WTC11 (cell line): ENCODE measurements around the gene CEP126. TPM values are rescaled to one million over a fixed set of nuclear protein-coding genes. Genes with fewer than 3 reads are reported as not detected.

ENCODE experiments used
- ATAC-seq: fragments of 200-7000 bp; cut with Tn5 transposase; 2 replicates; pipeline ENCODE4 v1.10.0; 2021; ENCODE audit warnings: mild to moderate bottlenecking, moderate library complexity
- CTCF ChIA-PET: fragments of 300-600 bp; sonication (Branson Sonifier 250); formaldehyde crosslinking; loops from one replicate; lab custom pipeline; 2021; ENCODE audit warnings: antibody characterized with exemption; lab: Charles Lee
- POLR2A ChIA-PET: fragments of 350-600 bp; sonication (Branson Sonifier 250); formaldehyde crosslinking; loops from one replicate; lab custom pipeline; 2021; ENCODE audit warnings: antibody characterized with exemption; lab: Charles Lee
- DNase-seq: peaks from one replicate; pipeline ENCODE4 v3.0.0; 2021; ENCODE audit warnings: low spot score
- H3K27ac Mint-ChIP-seq: 2 replicates; pipeline ENCODE4 v1.8.0; 2021; ENCODE audit warnings: mixed read lengths
- H3K27me3 Mint-ChIP-seq: 2 replicates; pipeline ENCODE4 v1.8.0; 2021; ENCODE audit warnings: low read depth, mild to moderate bottlenecking, moderate library complexity, mixed read lengths
- H3K36me3 Mint-ChIP-seq: 2 replicates; pipeline ENCODE4 v1.8.0; 2021; ENCODE audit warnings: mixed read lengths
- H3K4me1 Mint-ChIP-seq: 2 replicates; pipeline ENCODE4 v1.8.0; 2022; ENCODE audit warnings: mixed read lengths
- H3K4me3 Mint-ChIP-seq: 2 replicates; pipeline ENCODE4 v1.8.0; 2021; ENCODE audit warnings: mild to moderate bottlenecking, moderate library complexity, mixed read lengths
- H3K9me3 Mint-ChIP-seq: 2 replicates; pipeline ENCODE4 v1.8.0; 2021; ENCODE audit warnings: mixed read lengths
- ETV6 ChIP-seq: sonication (generic); formaldehyde crosslinking; IDR thresholded peaks from 2 replicates; pipeline ENCODE4 v1.8.1; 2022; ENCODE audit warnings: mild to moderate bottlenecking, missing genetic modification reagents
- GRHL2 ChIP-seq: fragments of 250-450 bp; sonication (Bioruptor Pico); IDR thresholded peaks from 2 replicates; pipeline ENCODE4 v1.8.0; 2022; ENCODE audit warnings: mild to moderate bottlenecking, moderate library complexity; ENCODE audit not compliant: insufficient replicate concordance, severe bottlenecking
- NR1H2 ChIP-seq: sonication (generic); formaldehyde crosslinking; IDR thresholded peaks from 2 replicates; pipeline ENCODE4 v1.9.0; 2021; ENCODE audit warnings: mild to moderate bottlenecking, moderate library complexity, missing genetic modification reagents
- NR3C1 ChIP-seq: sonication (generic); formaldehyde crosslinking; conservative IDR thresholded peaks from 2 replicates; pipeline ENCODE4 v1.8.1; 2023; ENCODE audit warnings: low read depth, mild to moderate bottlenecking, missing genetic modification reagents
- TCF7 ChIP-seq: sonication (generic); formaldehyde crosslinking; IDR thresholded peaks from 2 replicates; pipeline ENCODE4 v1.8.0; 2022; ENCODE audit warnings: mild to moderate bottlenecking, low read depth, missing genetic modification reagents, moderate library complexity
- TEAD1 ChIP-seq: sonication (generic); formaldehyde crosslinking; IDR thresholded peaks from 2 replicates; pipeline ENCODE4 v1.8.0; 2022; ENCODE audit warnings: mild to moderate bottlenecking, missing genetic modification reagents
- ZNF423 ChIP-seq: fragments of 250-450 bp; sonication (Bioruptor Pico); IDR thresholded peaks from 2 replicates; pipeline ENCODE4 v2.1.2; 2022; ENCODE audit warnings: mild to moderate bottlenecking, moderate library complexity
- ZNF671 ChIP-seq: fragments of 250-450 bp; sonication (Bioruptor Pico); IDR thresholded peaks from 2 replicates; pipeline ENCODE4 v1.8.0; 2021; ENCODE audit warnings: mild to moderate bottlenecking
- total RNA-seq: library from RNA; stranded (reverse); gene quantifications from 3 replicates; pipeline ENCODE4 v1.2.3, GENCODE V29; 2021
- TF ChIP-seq, protein P1 (sequence below): sonication (generic); formaldehyde crosslinking; IDR thresholded peaks from 2 replicates; pipeline ENCODE4 v1.8.1; 2022; ENCODE audit warnings: mild to moderate bottlenecking, moderate library complexity, missing genetic modification reagents
- TF ChIP-seq, protein P2 (sequence below): sonication (generic); formaldehyde crosslinking; conservative IDR thresholded peaks from 2 replicates; pipeline ENCODE4 v1.8.1; 2022; ENCODE audit warnings: mild to moderate bottlenecking, missing genetic modification reagents
- TF ChIP-seq, protein P3 (sequence below): sonication (generic); formaldehyde crosslinking; IDR thresholded peaks from 2 replicates; pipeline ENCODE4 v1.8.0; 2023; ENCODE audit warnings: missing genetic modification reagents
- TF ChIP-seq, protein P4 (sequence below): sonication (generic); formaldehyde crosslinking; conservative IDR thresholded peaks from 2 replicates; pipeline ENCODE4 v1.8.1; 2023; ENCODE audit warnings: mild to moderate bottlenecking, low read depth, missing genetic modification reagents, moderate library complexity
- TF ChIP-seq, protein P5 (sequence below): sonication (generic); formaldehyde crosslinking; IDR thresholded peaks from 2 replicates; pipeline ENCODE4 v1.8.1; 2023; ENCODE audit warnings: mild to moderate bottlenecking, missing genetic modification reagents, moderate library complexity
- TF ChIP-seq, protein P6 (sequence below): fragments of 250-450 bp; sonication (Bioruptor Pico); IDR thresholded peaks from 2 replicates; pipeline ENCODE4 v1.9.0; 2021; ENCODE audit warnings: moderate library complexity, mild to moderate bottlenecking, inconsistent platforms, borderline replicate concordance
- TF ChIP-seq, protein P7 (sequence below): sonication (generic); formaldehyde crosslinking; IDR thresholded peaks from 2 replicates; pipeline ENCODE4 v1.8.0; 2023; ENCODE audit warnings: missing genetic modification reagents, mild to moderate bottlenecking, borderline replicate concordance
- TF ChIP-seq, protein P8 (sequence below): sonication (generic); formaldehyde crosslinking; IDR thresholded peaks from 2 replicates; pipeline ENCODE4 v1.8.1; 2023; ENCODE audit warnings: mild to moderate bottlenecking, moderate library complexity, missing genetic modification reagents
- TF ChIP-seq, protein P9 (sequence below): sonication (generic); formaldehyde crosslinking; IDR thresholded peaks from 2 replicates; pipeline ENCODE4 v1.8.0; 2022; ENCODE audit warnings: mild to moderate bottlenecking, missing genetic modification reagents
- TF ChIP-seq, protein P10 (sequence below): sonication (generic); formaldehyde crosslinking; IDR thresholded peaks from 2 replicates; pipeline ENCODE4 v1.8.1; 2023; ENCODE audit warnings: mild to moderate bottlenecking, missing genetic modification reagents, borderline replicate concordance

The CEP126 gene
- total RNA-seq, 1 experiment from 2014 or later: 2.4 TPM

DNA sequence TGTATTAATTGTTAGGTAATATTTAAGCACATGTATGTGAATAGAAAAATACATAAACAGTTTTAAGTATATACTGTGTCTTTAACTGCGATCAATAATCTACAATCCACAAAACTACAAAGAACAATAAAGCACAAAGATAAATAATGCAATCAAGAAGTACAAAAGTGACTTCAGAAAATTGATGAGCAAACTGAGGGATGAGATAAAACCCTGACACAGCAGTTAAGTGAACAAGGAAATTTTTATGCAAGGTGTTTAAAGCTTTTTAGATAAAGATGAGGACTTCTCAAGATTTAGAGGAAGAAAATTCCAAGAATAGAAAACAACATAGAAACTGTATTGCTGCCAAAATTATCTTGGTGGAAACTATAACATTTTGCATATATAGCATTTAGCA lies 60.0 kb downstream of the CEP126 start:
- TF ChIP-seq NR3C1 (CRISPR knock-in tag) (no peak), TCF7 (no peak), TEAD1 (CRISPR knock-in tag) (no peak), ZNF671 (CRISPR knock-in tag) (no peak), ZNF423 (CRISPR knock-in tag) (no peak), ETV6 (CRISPR knock-in tag) (no peak), NR1H2 (CRISPR knock-in tag) (no peak), GRHL2 (CRISPR knock-in tag) (no peak)
- TF ChIP-seq, protein P1, sequence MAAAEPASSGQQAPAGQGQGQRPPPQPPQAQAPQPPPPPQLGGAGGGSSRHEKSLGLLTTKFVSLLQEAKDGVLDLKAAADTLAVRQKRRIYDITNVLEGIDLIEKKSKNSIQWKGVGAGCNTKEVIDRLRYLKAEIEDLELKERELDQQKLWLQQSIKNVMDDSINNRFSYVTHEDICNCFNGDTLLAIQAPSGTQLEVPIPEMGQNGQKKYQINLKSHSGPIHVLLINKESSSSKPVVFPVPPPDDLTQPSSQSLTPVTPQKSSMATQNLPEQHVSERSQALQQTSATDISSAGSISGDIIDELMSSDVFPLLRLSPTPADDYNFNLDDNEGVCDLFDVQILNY (CRISPR knock-in tag): no peak
- TF ChIP-seq, protein P2, sequence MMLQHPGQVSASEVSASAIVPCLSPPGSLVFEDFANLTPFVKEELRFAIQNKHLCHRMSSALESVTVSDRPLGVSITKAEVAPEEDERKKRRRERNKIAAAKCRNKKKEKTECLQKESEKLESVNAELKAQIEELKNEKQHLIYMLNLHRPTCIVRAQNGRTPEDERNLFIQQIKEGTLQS (CRISPR knock-in tag): no peak
- TF ChIP-seq, protein P3, sequence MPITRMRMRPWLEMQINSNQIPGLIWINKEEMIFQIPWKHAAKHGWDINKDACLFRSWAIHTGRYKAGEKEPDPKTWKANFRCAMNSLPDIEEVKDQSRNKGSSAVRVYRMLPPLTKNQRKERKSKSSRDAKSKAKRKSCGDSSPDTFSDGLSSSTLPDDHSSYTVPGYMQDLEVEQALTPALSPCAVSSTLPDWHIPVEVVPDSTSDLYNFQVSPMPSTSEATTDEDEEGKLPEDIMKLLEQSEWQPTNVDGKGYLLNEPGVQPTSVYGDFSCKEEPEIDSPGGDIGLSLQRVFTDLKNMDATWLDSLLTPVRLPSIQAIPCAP: no peak
- TF ChIP-seq, protein P4, sequence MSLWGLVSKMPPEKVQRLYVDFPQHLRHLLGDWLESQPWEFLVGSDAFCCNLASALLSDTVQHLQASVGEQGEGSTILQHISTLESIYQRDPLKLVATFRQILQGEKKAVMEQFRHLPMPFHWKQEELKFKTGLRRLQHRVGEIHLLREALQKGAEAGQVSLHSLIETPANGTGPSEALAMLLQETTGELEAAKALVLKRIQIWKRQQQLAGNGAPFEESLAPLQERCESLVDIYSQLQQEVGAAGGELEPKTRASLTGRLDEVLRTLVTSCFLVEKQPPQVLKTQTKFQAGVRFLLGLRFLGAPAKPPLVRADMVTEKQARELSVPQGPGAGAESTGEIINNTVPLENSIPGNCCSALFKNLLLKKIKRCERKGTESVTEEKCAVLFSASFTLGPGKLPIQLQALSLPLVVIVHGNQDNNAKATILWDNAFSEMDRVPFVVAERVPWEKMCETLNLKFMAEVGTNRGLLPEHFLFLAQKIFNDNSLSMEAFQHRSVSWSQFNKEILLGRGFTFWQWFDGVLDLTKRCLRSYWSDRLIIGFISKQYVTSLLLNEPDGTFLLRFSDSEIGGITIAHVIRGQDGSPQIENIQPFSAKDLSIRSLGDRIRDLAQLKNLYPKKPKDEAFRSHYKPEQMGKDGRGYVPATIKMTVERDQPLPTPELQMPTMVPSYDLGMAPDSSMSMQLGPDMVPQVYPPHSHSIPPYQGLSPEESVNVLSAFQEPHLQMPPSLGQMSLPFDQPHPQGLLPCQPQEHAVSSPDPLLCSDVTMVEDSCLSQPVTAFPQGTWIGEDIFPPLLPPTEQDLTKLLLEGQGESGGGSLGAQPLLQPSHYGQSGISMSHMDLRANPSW (CRISPR knock-in tag): no peak
- TF ChIP-seq, protein P5, sequence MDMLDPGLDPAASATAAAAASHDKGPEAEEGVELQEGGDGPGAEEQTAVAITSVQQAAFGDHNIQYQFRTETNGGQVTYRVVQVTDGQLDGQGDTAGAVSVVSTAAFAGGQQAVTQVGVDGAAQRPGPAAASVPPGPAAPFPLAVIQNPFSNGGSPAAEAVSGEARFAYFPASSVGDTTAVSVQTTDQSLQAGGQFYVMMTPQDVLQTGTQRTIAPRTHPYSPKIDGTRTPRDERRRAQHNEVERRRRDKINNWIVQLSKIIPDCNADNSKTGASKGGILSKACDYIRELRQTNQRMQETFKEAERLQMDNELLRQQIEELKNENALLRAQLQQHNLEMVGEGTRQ (CRISPR knock-in tag): no peak
- TF ChIP-seq, protein P6, sequence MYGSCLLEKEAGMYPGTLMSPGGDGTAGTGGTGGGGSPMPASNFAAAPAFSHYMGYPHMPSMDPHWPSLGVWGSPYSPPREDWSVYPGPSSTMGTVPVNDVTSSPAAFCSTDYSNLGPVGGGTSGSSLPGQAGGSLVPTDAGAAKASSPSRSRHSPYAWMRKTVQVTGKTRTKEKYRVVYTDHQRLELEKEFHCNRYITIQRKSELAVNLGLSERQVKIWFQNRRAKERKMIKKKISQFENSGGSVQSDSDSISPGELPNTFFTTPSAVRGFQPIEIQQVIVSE (CRISPR knock-in tag): no peak
- TF ChIP-seq, protein P7, sequence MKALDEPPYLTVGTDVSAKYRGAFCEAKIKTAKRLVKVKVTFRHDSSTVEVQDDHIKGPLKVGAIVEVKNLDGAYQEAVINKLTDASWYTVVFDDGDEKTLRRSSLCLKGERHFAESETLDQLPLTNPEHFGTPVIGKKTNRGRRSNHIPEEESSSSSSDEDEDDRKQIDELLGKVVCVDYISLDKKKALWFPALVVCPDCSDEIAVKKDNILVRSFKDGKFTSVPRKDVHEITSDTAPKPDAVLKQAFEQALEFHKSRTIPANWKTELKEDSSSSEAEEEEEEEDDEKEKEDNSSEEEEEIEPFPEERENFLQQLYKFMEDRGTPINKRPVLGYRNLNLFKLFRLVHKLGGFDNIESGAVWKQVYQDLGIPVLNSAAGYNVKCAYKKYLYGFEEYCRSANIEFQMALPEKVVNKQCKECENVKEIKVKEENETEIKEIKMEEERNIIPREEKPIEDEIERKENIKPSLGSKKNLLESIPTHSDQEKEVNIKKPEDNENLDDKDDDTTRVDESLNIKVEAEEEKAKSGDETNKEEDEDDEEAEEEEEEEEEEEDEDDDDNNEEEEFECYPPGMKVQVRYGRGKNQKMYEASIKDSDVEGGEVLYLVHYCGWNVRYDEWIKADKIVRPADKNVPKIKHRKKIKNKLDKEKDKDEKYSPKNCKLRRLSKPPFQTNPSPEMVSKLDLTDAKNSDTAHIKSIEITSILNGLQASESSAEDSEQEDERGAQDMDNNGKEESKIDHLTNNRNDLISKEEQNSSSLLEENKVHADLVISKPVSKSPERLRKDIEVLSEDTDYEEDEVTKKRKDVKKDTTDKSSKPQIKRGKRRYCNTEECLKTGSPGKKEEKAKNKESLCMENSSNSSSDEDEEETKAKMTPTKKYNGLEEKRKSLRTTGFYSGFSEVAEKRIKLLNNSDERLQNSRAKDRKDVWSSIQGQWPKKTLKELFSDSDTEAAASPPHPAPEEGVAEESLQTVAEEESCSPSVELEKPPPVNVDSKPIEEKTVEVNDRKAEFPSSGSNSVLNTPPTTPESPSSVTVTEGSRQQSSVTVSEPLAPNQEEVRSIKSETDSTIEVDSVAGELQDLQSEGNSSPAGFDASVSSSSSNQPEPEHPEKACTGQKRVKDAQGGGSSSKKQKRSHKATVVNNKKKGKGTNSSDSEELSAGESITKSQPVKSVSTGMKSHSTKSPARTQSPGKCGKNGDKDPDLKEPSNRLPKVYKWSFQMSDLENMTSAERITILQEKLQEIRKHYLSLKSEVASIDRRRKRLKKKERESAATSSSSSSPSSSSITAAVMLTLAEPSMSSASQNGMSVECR (CRISPR knock-in tag): no peak
- TF ChIP-seq, protein P8, sequence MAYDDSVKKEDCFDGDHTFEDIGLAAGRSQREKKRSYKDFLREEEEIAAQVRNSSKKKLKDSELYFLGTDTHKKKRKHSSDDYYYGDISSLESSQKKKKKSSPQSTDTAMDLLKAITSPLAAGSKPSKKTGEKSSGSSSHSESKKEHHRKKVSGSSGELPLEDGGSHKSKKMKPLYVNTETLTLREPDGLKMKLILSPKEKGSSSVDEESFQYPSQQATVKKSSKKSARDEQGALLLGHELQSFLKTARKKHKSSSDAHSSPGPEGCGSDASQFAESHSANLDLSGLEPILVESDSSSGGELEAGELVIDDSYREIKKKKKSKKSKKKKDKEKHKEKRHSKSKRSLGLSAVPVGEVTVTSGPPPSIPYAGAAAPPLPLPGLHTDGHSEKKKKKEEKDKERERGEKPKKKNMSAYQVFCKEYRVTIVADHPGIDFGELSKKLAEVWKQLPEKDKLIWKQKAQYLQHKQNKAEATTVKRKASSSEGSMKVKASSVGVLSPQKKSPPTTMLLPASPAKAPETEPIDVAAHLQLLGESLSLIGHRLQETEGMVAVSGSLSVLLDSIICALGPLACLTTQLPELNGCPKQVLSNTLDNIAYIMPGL (CRISPR knock-in tag): no peak
- TF ChIP-seq, protein P9, sequence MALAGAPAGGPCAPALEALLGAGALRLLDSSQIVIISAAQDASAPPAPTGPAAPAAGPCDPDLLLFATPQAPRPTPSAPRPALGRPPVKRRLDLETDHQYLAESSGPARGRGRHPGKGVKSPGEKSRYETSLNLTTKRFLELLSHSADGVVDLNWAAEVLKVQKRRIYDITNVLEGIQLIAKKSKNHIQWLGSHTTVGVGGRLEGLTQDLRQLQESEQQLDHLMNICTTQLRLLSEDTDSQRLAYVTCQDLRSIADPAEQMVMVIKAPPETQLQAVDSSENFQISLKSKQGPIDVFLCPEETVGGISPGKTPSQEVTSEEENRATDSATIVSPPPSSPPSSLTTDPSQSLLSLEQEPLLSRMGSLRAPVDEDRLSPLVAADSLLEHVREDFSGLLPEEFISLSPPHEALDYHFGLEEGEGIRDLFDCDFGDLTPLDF (CRISPR knock-in tag): no peak
- TF ChIP-seq, protein P10, sequence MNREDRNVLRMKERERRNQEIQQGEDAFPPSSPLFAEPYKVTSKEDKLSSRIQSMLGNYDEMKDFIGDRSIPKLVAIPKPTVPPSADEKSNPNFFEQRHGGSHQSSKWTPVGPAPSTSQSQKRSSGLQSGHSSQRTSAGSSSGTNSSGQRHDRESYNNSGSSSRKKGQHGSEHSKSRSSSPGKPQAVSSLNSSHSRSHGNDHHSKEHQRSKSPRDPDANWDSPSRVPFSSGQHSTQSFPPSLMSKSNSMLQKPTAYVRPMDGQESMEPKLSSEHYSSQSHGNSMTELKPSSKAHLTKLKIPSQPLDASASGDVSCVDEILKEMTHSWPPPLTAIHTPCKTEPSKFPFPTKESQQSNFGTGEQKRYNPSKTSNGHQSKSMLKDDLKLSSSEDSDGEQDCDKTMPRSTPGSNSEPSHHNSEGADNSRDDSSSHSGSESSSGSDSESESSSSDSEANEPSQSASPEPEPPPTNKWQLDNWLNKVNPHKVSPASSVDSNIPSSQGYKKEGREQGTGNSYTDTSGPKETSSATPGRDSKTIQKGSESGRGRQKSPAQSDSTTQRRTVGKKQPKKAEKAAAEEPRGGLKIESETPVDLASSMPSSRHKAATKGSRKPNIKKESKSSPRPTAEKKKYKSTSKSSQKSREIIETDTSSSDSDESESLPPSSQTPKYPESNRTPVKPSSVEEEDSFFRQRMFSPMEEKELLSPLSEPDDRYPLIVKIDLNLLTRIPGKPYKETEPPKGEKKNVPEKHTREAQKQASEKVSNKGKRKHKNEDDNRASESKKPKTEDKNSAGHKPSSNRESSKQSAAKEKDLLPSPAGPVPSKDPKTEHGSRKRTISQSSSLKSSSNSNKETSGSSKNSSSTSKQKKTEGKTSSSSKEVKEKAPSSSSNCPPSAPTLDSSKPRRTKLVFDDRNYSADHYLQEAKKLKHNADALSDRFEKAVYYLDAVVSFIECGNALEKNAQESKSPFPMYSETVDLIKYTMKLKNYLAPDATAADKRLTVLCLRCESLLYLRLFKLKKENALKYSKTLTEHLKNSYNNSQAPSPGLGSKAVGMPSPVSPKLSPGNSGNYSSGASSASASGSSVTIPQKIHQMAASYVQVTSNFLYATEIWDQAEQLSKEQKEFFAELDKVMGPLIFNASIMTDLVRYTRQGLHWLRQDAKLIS (CRISPR knock-in tag): no peak
- no peak for ATAC-seq
- CTCF ChIA-PET: interaction anchor here (0.9 to 1.8 kb wide), 4 partner anchors 33 to 114 kb away, joined by 4 to 9 read pairs (median 6); partner anchors contain the start of gene CEP126
- H3K27ac Mint-ChIP-seq: no peak overlapping the region
- peaks cover 13% of the 10 kb centered on the region for H3K9me3 Mint-ChIP-seq
- H3K4me1 Mint-ChIP-seq: no peaks in the 10 kb centered on the region
- H3K4me3 Mint-ChIP-seq: no peak overlapping the region
- no peaks in the 10 kb centered on the region; the same call in 1 of the 2 replicates for H3K27me3 Mint-ChIP-seq
- DNase-seq: no peak
- H3K36me3 Mint-ChIP-seq: no peaks in the 10 kb centered on the region
- POLR2A ChIA-PET: no interaction called here
